Muscle layer of colon (tissue), 2 donors: ENCODE data around the gene ADGRG1.

Experiments
- H3K27ac ChIP-seq: one replicate; pipeline ENCODE4 v1.7.0; 2013; ENCODE audit warnings: low read depth, mild to moderate bottlenecking, low read length, moderate library complexity
- H3K27me3 ChIP-seq, 2 donors: one replicate each; pipeline ENCODE4 v1.7.0; 2013; ENCODE audit warnings: low read length in 2 of 2, mild to moderate bottlenecking in 2 of 2; ENCODE audit not compliant: insufficient read depth in 2 of 2, control insufficient read depth in 1 of 2
- H3K36me3 ChIP-seq: one replicate; pipeline ENCODE4 v1.7.0; 2013; ENCODE audit warnings: mild to moderate bottlenecking, low read length; ENCODE audit not compliant: insufficient read depth
- H3K4me1 ChIP-seq: one replicate; pipeline ENCODE4 v1.7.0; 2013; ENCODE audit warnings: mild to moderate bottlenecking, low read length; ENCODE audit not compliant: insufficient read depth
- H3K4me3 ChIP-seq, 2 donors: one replicate each; pipeline ENCODE4 v1.7.0; 2013; ENCODE audit warnings: low read length in 2 of 2, low read depth in 1 of 2, mild to moderate bottlenecking in 1 of 2, moderate library complexity in 1 of 2
- H3K9ac ChIP-seq: one replicate; pipeline ENCODE4 v1.7.0; 2013; ENCODE audit warnings: low read length
- H3K9me3 ChIP-seq: one replicate; pipeline ENCODE4 v1.7.0; 2013; ENCODE audit warnings: mild to moderate bottlenecking, low read length
- donor health status: abdominal sarcoma.
- donor health status: Adenocarcinoma of cecum.

The ADGRG1 gene

GRCh38 chr16:57628008-57628781, at the start of gene ADGRG1:
Gene ADGRG1, plus strand, starts transcription at chr16:57628630. Its CDS starts 21,658 bp downstream, at chr16:57650288.
- H3K4me1 ChIP-seq: no peaks in the 10 kb centered on the region
- peaks cover 8 to 32% of the 10 kb centered on the region in 2 donors for H3K27me3 ChIP-seq
- H3K36me3 ChIP-seq: no peaks in the 10 kb centered on the region
- no peaks in the 10 kb centered on the region for H3K9me3 ChIP-seq
- H3K27ac ChIP-seq: no peak within 1 kb of the TSS
- no peak within 1 kb of the TSS for H3K4me3 ChIP-seq
- H3K9ac ChIP-seq: no peak within 1 kb of the TSS

- Histone ChIP-seq H3K27ac (no peak overlapping the region), H3K4me1 (no peaks in the 10 kb centered on the region), H3K9ac (no peak overlapping the region)
Observed at GRCh38 chr16:57579361-57579665, 49.1 kb upstream of the ADGRG1 start.

GRCh38 chr16:57585051-57585687, 43.3 kb upstream of the ADGRG1 start:
- Histone ChIP-seq H3K4me1 (no peaks in the 10 kb centered on the region), H3K36me3 (no peaks in the 10 kb centered on the region), H3K27ac (no peak overlapping the region), H3K4me3 (no peak overlapping the region), H3K27me3 (no peaks in the 10 kb centered on the region), H3K9ac (no peak overlapping the region), H3K9me3 (no peaks in the 10 kb centered on the region)

More at GRCh38 chr16:57579361-57579665, 49.1 kb upstream of the ADGRG1 start:
- Histone ChIP-seq H3K4me3 (no peak overlapping the region), H3K27me3 (peaks cover 0 to 18% of the 10 kb centered on the region in 2 donors), H3K36me3 (no peaks in the 10 kb centered on the region), H3K9me3 (no peaks in the 10 kb centered on the region)

- Histone ChIP-seq H3K9me3 (no peaks in the 10 kb centered on the region), H3K4me1 (no peaks in the 10 kb centered on the region), H3K36me3 (no peaks in the 10 kb centered on the region), H3K27ac (no peak overlapping the region), H3K4me3 (no peak overlapping the region), H3K9ac (no peak overlapping the region), H3K27me3 (no peaks in the 10 kb centered on the region)
Observed at GRCh38 chr16:57588831-57589230, 39.6 kb upstream of the ADGRG1 start.

GRCh38 chr16:57589374-57589773, 39.1 kb upstream of the ADGRG1 start:
- Histone ChIP-seq H3K27ac (no peak overlapping the region), H3K9me3 (no peaks in the 10 kb centered on the region), H3K4me3 (no peak overlapping the region), H3K4me1 (no peaks in the 10 kb centered on the region), H3K36me3 (no peaks in the 10 kb centered on the region), H3K27me3 (no peaks in the 10 kb centered on the region), H3K9ac (no peak overlapping the region)

GRCh38 chr16:57590654-57591085, 37.8 kb upstream of the ADGRG1 start:
- H3K4me1 ChIP-seq: no peaks in the 10 kb centered on the region
- no peak overlapping the region for H3K27ac ChIP-seq
- no peaks in the 10 kb centered on the region for H3K9me3 ChIP-seq
- no peak overlapping the region for H3K4me3 ChIP-seq
- no peaks in the 10 kb centered on the region for H3K36me3 ChIP-seq
- no peak overlapping the region for H3K9ac ChIP-seq
- H3K27me3 ChIP-seq: no peaks in the 10 kb centered on the region

GRCh38 chr16:57591086-57591869, 37.2 kb upstream of the ADGRG1 start:
- H3K4me3 ChIP-seq: no peak overlapping the region
- H3K27me3 ChIP-seq: no peaks in the 10 kb centered on the region
- H3K27ac ChIP-seq: no peak overlapping the region
- no peaks in the 10 kb centered on the region for H3K9me3 ChIP-seq
- H3K4me1 ChIP-seq: no peaks in the 10 kb centered on the region
- no peak overlapping the region for H3K9ac ChIP-seq
- no peaks in the 10 kb centered on the region for H3K36me3 ChIP-seq

GRCh38 chr16:57591870-57592485, 36.5 kb upstream of the ADGRG1 start:
- Histone ChIP-seq H3K27me3 (no peaks in the 10 kb centered on the region), H3K9ac (no peak overlapping the region), H3K36me3 (no peaks in the 10 kb centered on the region), H3K4me1 (no peaks in the 10 kb centered on the region), H3K9me3 (no peaks in the 10 kb centered on the region), H3K4me3 (no peak overlapping the region), H3K27ac (no peak overlapping the region)

GRCh38 chr16:57592591-57593003, 35.8 kb upstream of the ADGRG1 start:
- no peaks in the 10 kb centered on the region for H3K36me3 ChIP-seq
- no peak overlapping the region for H3K9ac ChIP-seq
- no peak overlapping the region for H3K4me3 ChIP-seq
- H3K27me3 ChIP-seq: no peaks in the 10 kb centered on the region
- no peak overlapping the region for H3K27ac ChIP-seq
- H3K4me1 ChIP-seq: no peaks in the 10 kb centered on the region
- H3K9me3 ChIP-seq: no peaks in the 10 kb centered on the region

- no peak overlapping the region for H3K4me3 ChIP-seq
- H3K36me3 ChIP-seq: no peaks in the 10 kb centered on the region
- H3K27ac ChIP-seq: no peak overlapping the region
- no peak overlapping the region for H3K9ac ChIP-seq
- no peaks in the 10 kb centered on the region for H3K4me1 ChIP-seq
- H3K27me3 ChIP-seq: no peaks in the 10 kb centered on the region
- no peaks in the 10 kb centered on the region for H3K9me3 ChIP-seq
Observed at GRCh38 chr16:57593021-57593420, 35.4 kb upstream of the ADGRG1 start.

- Histone ChIP-seq H3K27me3 (no peaks in the 10 kb centered on the region), H3K4me1 (no peaks in the 10 kb centered on the region), H3K27ac (no peak overlapping the region), H3K36me3 (no peaks in the 10 kb centered on the region), H3K9me3 (no peaks in the 10 kb centered on the region), H3K4me3 (no peak overlapping the region), H3K9ac (no peak overlapping the region)
Observed at GRCh38 chr16:57593990-57594389, 34.4 kb upstream of the ADGRG1 start.
